GM18519 (cell line): Measurements from ENCODE around the gene FFAR3.
"Not testable (repeated sequence)": the region's sequence is repeated elsewhere in the genome, so short reads cannot be mapped to it uniquely, and the experiment has no call there.

Experiments
- ATAC-seq: cut with Tn5 transposase; IDR thresholded peaks from one replicate; pipeline ENCODE4 v1.9.1; 2021; ENCODE audit warnings: mild to moderate bottlenecking, moderate library complexity; ENCODE audit not compliant: unreplicated experiment, low FRiP score

Gene FFAR3

GRCh38 chr19:35373492-35373891, 15.2 kb downstream of the FFAR3 start:
- no peak for ATAC-seq

GRCh38 chr19:35374031-35374430, 15.8 kb downstream of the FFAR3 start:
- ATAC-seq: not testable (repeated sequence)

GRCh38 chr19:35375505-35376307, 17.4 kb downstream of the FFAR3 start:
- no peak for ATAC-seq

- no peak for ATAC-seq
These were observed 19.4 kb downstream of the FFAR3 start for GRCh38 chr19:35377656-35378055.

GRCh38 chr19:35378356-35378755, 20.1 kb downstream of the FFAR3 start:
- no peak for ATAC-seq

GRCh38 chr19:35379545-35379944, 21.3 kb downstream of the FFAR3 start:
- ATAC-seq: not testable (repeated sequence)

GRCh38 chr19:35379992-35380391, 21.7 kb downstream of the FFAR3 start:
- ATAC-seq: no peak

- no peak for ATAC-seq
These were observed 22.3 kb downstream of the FFAR3 start for GRCh38 chr19:35380450-35381124.

- no peak for ATAC-seq
These were observed 23.1 kb downstream of the FFAR3 start for GRCh38 chr19:35381318-35381717.

GRCh38 chr19:35381926-35382325, 23.7 kb downstream of the FFAR3 start:
- no peak for ATAC-seq

GRCh38 chr19:35383536-35383935, 25.3 kb downstream of the FFAR3 start:
- ATAC-seq: no peak

- no peak for ATAC-seq
These were observed 30.2 kb downstream of the FFAR3 start for GRCh38 chr19:35388277-35389054.

GRCh38 chr19:35389192-35389861, 31.1 kb downstream of the FFAR3 start:
- no peak for ATAC-seq

GRCh38 chr19:35392742-35393715, 34.8 kb downstream of the FFAR3 start:
- ATAC-seq: no peak

GRCh38 chr19:35395382-35396199, 37.3 kb downstream of the FFAR3 start:
- ATAC-seq: no peak

GRCh38 chr19:35396240-35396885, 38.1 kb downstream of the FFAR3 start:
- ATAC-seq: no peak

GRCh38 chr19:35397064-35397463, 38.8 kb downstream of the FFAR3 start:
- ATAC-seq: no peak

- no peak for ATAC-seq
These were observed 40.3 kb downstream of the FFAR3 start for GRCh38 chr19:35398570-35398969.
